ENCODE measurements around the gene ARHGEF7. TPM values are rescaled to one million over a fixed set of nuclear protein-coding genes. Genes with fewer than 3 reads are reported as not detected.
A peak's percentile ranks its signal among the peaks of the same experiment; 100 is the strongest.

Gene ARHGEF7
- total RNA-seq, 1 donor from 2014 or later: 73.7 TPM

GRCh38 chr13:111090169-111090568 is 24.9 kb upstream of the ARHGEF7 start:
- H3K9me3 Mint-ChIP-seq: no peaks in the 10 kb centered on the region
- no peak overlapping the region for H3K4me3 Mint-ChIP-seq
- peaks cover 19% of the 10 kb centered on the region for H3K27me3 Mint-ChIP-seq (ENCODE audit: insufficient read depth)
- no peak for DNase-seq (ENCODE audit: low spot score)
- intact Hi-C loops (cut with micrococcal nuclease): no loop called here
- H3K4me1 Mint-ChIP-seq (ENCODE audit: low read depth): no peaks in the 10 kb centered on the region
- H3K36me3 Mint-ChIP-seq (ENCODE audit: low read depth): no peaks in the 10 kb centered on the region
- H3K27ac Mint-ChIP-seq: no peak overlapping the region

GRCh38 chr13:111092685-111093084 is 22.4 kb upstream of the ARHGEF7 start:
- Mint-ChIP-seq H3K4me3 (no peak overlapping the region), H3K27me3 (ENCODE audit: insufficient read depth) (peaks cover 26% of the 10 kb centered on the region), H3K9me3 (no peaks in the 10 kb centered on the region), H3K27ac (no peak overlapping the region), H3K36me3 (ENCODE audit: low read depth) (no peaks in the 10 kb centered on the region), H3K4me1 (ENCODE audit: low read depth) (no peaks in the 10 kb centered on the region)
- intact Hi-C loops (cut with micrococcal nuclease): no loop called here
- DNase-seq (ENCODE audit: low spot score): no peak

DNA sequence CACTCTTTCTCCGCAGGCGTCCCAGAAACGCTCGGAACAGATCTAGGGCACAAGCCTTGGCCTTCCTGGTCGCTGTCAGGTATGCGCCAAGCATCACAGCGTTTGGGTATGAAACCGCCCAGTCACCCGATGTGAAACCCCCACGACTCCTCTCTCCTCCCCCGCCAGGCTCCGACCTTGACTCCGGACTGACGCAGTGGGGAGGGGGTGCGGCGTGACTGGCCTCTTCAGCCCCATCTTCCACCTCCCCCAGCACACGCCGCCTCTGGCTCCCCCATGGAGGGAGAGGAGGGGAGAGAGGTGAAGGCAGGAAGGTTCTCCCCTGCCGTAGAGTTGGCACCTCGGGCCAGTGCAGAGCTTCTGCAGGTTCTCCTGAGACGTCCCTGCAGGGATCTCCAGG is 22.0 kb upstream of the ARHGEF7 start:
- DNase-seq (ENCODE audit: low spot score): no peak
- Mint-ChIP-seq H3K36me3 (ENCODE audit: low read depth) (no peaks in the 10 kb centered on the region), H3K4me1 (ENCODE audit: low read depth) (no peaks in the 10 kb centered on the region), H3K27ac (no peak overlapping the region), H3K27me3 (ENCODE audit: insufficient read depth) (peaks cover 24% of the 10 kb centered on the region), H3K4me3 (no peak overlapping the region), H3K9me3 (no peaks in the 10 kb centered on the region)
- intact Hi-C loops (cut with micrococcal nuclease): no loop called here

- no peaks in the 10 kb centered on the region for H3K4me1 Mint-ChIP-seq (ENCODE audit: low read depth)
- H3K4me3 Mint-ChIP-seq: no peak overlapping the region
- no peaks in the 10 kb centered on the region for H3K36me3 Mint-ChIP-seq (ENCODE audit: low read depth)
- no peak for DNase-seq (ENCODE audit: low spot score)
- H3K27ac Mint-ChIP-seq: no peak overlapping the region
- intact Hi-C loops (cut with micrococcal nuclease): no loop called here
- H3K9me3 Mint-ChIP-seq: no peaks in the 10 kb centered on the region
- peaks cover 27% of the 10 kb centered on the region for H3K27me3 Mint-ChIP-seq (ENCODE audit: insufficient read depth)
Measured at GRCh38 chr13:111093634-111094033, 21.5 kb upstream of the ARHGEF7 start.

- H3K36me3 Mint-ChIP-seq (ENCODE audit: low read depth): no peaks in the 10 kb centered on the region
- intact Hi-C loops (cut with micrococcal nuclease): no loop called here
- H3K9me3 Mint-ChIP-seq: no peaks in the 10 kb centered on the region
- DNase-seq (ENCODE audit: low spot score): no peak
- H3K27me3 Mint-ChIP-seq (ENCODE audit: insufficient read depth): peaks cover 28% of the 10 kb centered on the region
- H3K4me3 Mint-ChIP-seq: no peak overlapping the region
- no peak overlapping the region for H3K27ac Mint-ChIP-seq
- no peaks in the 10 kb centered on the region for H3K4me1 Mint-ChIP-seq (ENCODE audit: low read depth)
Measured at GRCh38 chr13:111095031-111095840, 19.9 kb upstream of the ARHGEF7 start.

- no peaks in the 10 kb centered on the region for H3K4me1 Mint-ChIP-seq (ENCODE audit: low read depth)
- no peak overlapping the region for H3K4me3 Mint-ChIP-seq
- H3K27me3 Mint-ChIP-seq (ENCODE audit: insufficient read depth): peaks cover 27% of the 10 kb centered on the region
- intact Hi-C loops (cut with micrococcal nuclease): no loop called here
- no peak for DNase-seq (ENCODE audit: low spot score)
- H3K36me3 Mint-ChIP-seq (ENCODE audit: low read depth): no peaks in the 10 kb centered on the region
- no peak overlapping the region for H3K27ac Mint-ChIP-seq
- H3K9me3 Mint-ChIP-seq: no peaks in the 10 kb centered on the region
Measured at GRCh38 chr13:111095911-111096501, 19.1 kb upstream of the ARHGEF7 start.

DNA sequence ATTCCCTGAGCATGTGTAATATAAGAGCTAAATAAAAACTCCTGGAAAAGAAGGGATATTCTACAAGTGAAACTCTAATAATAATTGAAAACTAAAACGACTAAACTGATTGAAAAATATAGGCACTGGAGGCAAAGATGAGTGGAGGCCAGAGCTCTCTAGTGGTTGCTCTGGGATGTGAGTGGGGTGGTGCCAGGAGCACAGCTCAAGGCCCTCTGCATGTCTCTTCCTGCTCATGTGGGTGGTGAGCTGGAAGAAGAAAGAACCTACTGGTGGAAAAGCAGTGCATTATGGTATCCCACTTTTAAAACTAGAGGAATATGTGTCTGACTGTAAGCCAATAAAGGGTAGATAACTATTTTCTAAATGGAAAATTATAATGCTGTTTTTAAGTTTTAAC is 15.8 kb upstream of the ARHGEF7 start:
- no peaks in the 10 kb centered on the region for H3K36me3 Mint-ChIP-seq (ENCODE audit: low read depth)
- no peak for DNase-seq (ENCODE audit: low spot score)

GRCh38 chr13:111110054-111110453 is 5.1 kb upstream of the ARHGEF7 start:
- Mint-ChIP-seq H3K9me3 (no peaks in the 10 kb centered on the region), H3K27ac (no peak overlapping the region), H3K36me3 (ENCODE audit: low read depth) (peaks cover 2% of the 10 kb centered on the region), H3K4me1 (ENCODE audit: low read depth) (peaks cover 10% of the 10 kb centered on the region), H3K27me3 (ENCODE audit: insufficient read depth) (peaks cover 74% of the 10 kb centered on the region), H3K4me3 (no peak overlapping the region)
- intact Hi-C loops (cut with micrococcal nuclease): loop anchor here (5.0 kb wide), 1 partner anchor 43 kb away; no protein-coding TSS in a partner anchor
- no peak for DNase-seq (ENCODE audit: low spot score)

More for the DNA sequence above, 15.8 kb upstream of the ARHGEF7 start:
- Mint-ChIP-seq H3K27me3 (ENCODE audit: insufficient read depth) (peaks cover 32% of the 10 kb centered on the region), H3K27ac (no peak overlapping the region), H3K4me1 (ENCODE audit: low read depth) (no peaks in the 10 kb centered on the region), H3K9me3 (peaks cover 11% of the 10 kb centered on the region), H3K4me3 (no peak overlapping the region)
- intact Hi-C loops (cut with micrococcal nuclease): no loop called here

- H3K27me3 Mint-ChIP-seq (ENCODE audit: insufficient read depth): peaks cover 76% of the 10 kb centered on the region
- intact Hi-C loops (cut with micrococcal nuclease): loop anchor here (5.0 kb wide), 1 partner anchor 44 kb away; no protein-coding TSS in a partner anchor
- peaks cover 10% of the 10 kb centered on the region for H3K4me1 Mint-ChIP-seq (ENCODE audit: low read depth)
- H3K36me3 Mint-ChIP-seq (ENCODE audit: low read depth): peaks cover 5% of the 10 kb centered on the region
- no peaks in the 10 kb centered on the region for H3K9me3 Mint-ChIP-seq
- no peak for DNase-seq (ENCODE audit: low spot score)
- H3K27ac Mint-ChIP-seq: no peak overlapping the region
- no peak overlapping the region for H3K4me3 Mint-ChIP-seq
Measured at GRCh38 chr13:111111376-111111937, 3.7 kb upstream of the ARHGEF7 start.

DNA sequence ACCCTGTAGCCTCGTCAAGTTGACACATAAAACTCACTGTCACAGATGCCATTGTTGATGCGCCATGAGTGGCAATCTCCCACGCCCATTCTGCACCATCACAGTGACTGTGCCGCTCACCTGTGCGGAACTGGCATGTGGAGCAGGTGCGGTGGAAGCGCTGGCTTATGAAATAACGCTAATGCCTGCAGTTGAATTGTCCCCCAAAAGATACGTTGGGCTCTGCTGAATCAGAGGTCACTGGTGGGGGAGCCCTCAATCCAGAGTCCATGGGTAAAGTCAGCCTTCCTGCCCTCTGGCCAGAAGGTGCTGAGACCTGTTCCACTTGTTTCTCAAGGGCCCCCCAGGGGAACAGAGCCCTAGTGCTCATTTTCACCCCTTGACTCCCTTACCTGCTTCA is 2.9 kb upstream of the ARHGEF7 start:
- Mint-ChIP-seq H3K9me3 (no peaks in the 10 kb centered on the region), H3K27me3 (ENCODE audit: insufficient read depth) (peaks cover 78% of the 10 kb centered on the region)
- intact Hi-C loops (cut with micrococcal nuclease): loop anchor here (5.0 kb wide), 1 partner anchor 45 kb away; no protein-coding TSS in a partner anchor

DNA sequence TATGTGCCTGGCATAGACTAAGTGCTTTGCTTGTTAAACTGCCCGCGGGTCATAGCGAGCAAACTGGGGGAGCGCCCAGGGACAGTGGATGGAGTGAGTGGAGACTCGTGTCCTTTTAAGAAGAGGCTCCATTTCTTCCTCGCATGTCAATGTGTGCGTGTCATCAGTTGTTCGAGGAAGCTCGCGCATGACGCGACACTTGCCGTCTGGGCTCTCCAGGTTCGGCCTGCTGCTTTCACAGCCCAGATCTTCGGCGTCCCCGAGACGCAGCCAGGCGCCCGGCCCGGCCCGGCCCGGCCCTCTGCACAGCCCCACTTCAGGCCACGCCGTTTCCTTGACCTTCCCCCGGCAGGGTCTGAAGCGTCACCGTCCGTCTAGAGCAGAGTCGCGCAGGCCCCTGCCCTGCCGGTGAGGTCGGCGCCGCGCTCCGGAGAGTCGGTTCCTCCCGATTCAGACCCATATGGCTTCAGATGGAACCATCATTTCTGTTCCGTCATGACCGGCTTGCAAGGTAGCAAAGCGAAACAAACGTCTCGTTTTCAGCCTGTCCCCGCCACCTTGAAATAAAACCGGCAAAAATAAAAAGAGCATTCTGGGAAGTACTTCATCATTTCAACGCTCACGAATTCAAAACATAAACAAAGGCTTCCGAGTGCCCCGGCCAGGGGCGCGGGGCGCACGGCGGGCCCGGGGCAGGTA is 599 bp upstream of the ARHGEF7 start:
- Mint-ChIP-seq H3K9me3 (no peaks in the 10 kb centered on the region), H3K4me3 (peak overlapping the region; percentile 82), H3K27ac (peak overlapping the region; percentile 40), H3K4me1 (ENCODE audit: low read depth) (peaks cover 10% of the 10 kb centered on the region), H3K27me3 (ENCODE audit: insufficient read depth) (peaks cover 84% of the 10 kb centered on the region), H3K36me3 (ENCODE audit: low read depth) (peaks cover 5% of the 10 kb centered on the region)
- intact Hi-C loops (cut with micrococcal nuclease): loop anchor here (1.0 to 5.0 kb wide), 3 partner anchors 47 to 408 kb away; partner anchors contain the start of genes ANKRD10 and CARS2
- DNase-seq (ENCODE audit: low spot score): peak; percentile 5

More for the DNA sequence above, 2.9 kb upstream of the ARHGEF7 start:
- peaks cover 5% of the 10 kb centered on the region for H3K36me3 Mint-ChIP-seq (ENCODE audit: low read depth)
- peaks cover 10% of the 10 kb centered on the region for H3K4me1 Mint-ChIP-seq (ENCODE audit: low read depth)
- no peak overlapping the region for H3K4me3 Mint-ChIP-seq
- no peak for DNase-seq (ENCODE audit: low spot score)
- no peak overlapping the region for H3K27ac Mint-ChIP-seq

- H3K4me1 Mint-ChIP-seq (ENCODE audit: low read depth): peaks cover 10% of the 10 kb centered on the region
- H3K9me3 Mint-ChIP-seq: no peaks in the 10 kb centered on the region
- intact Hi-C loops (cut with micrococcal nuclease): loop anchor here (2.0 kb wide), 1 partner anchor 201 kb away; the partner anchor contains the start of gene ANKRD10
- no peak for DNase-seq (ENCODE audit: low spot score)
- H3K36me3 Mint-ChIP-seq (ENCODE audit: low read depth): peaks cover 5% of the 10 kb centered on the region
- H3K27me3 Mint-ChIP-seq (ENCODE audit: insufficient read depth): peaks cover 81% of the 10 kb centered on the region
- H3K4me3 Mint-ChIP-seq: peak overlapping the region; percentile 81
- H3K27ac Mint-ChIP-seq: no peak overlapping the region
Measured at GRCh38 chr13:111115965-111116521, 933 bp downstream of the ARHGEF7 start.

All from activated T-helper 1 cell treated with anti-CD3 and anti-CD28 coated beads, Interleukin-12 subunit alpha, Interleukin-12 subunit beta, Interleukin-2, Interleukin-4 antibody, amounts not matched to agents 30 ng/mL and 10 ng/mL and 1 ng/mL, durations not matched to agents 14 hours and 24 hours and 36 hours (primary cell).